HepG2 (cell line): ENCODE data around the gene CFAP70. TPM values are rescaled to one million over a fixed set of nuclear protein-coding genes. Genes with fewer than 3 reads are reported as not detected.

ENCODE experiments used
- HNRNPUL1 ChIP-seq: fragments of 200-400 bp; formaldehyde crosslinking; IDR thresholded peaks from 2 replicates; pipeline ENCODE4 v1.6.1; 2017; ENCODE audit warnings: low read depth, mild to moderate bottlenecking, low read length, moderate library complexity
- IKZF4 ChIP-seq: sonication (generic); formaldehyde crosslinking; IDR thresholded peaks from 2 replicates; pipeline ENCODE4 v1.5.1; 2020; ENCODE audit warnings: borderline replicate concordance, mild to moderate bottlenecking, low read depth, missing genetic modification reagents; ENCODE audit errors: not compliant biosample characterization
- KLF16 ChIP-seq, 2 experiments: sonication (generic) in 1 of 2; formaldehyde crosslinking in 1 of 2; IDR thresholded peaks; 2 replicates each; pipeline versions ENCODE4 v1.6.1 to v1.8.0; 2016 to 2023; ENCODE audit warnings: missing genetic modification reagents in 2 of 2, missing compliant biosample characterization in 1 of 2
- MBNL3 ChIP-seq: fragments of 250-450 bp; sonication (Bioruptor Pico); conservative IDR thresholded peaks from 2 replicates; pipeline ENCODE4 v1.8.0; 2022; ENCODE audit warnings: mild to moderate bottlenecking, inconsistent platforms
- MTF2 ChIP-seq: sonication (generic); formaldehyde crosslinking; IDR thresholded peaks from 2 replicates; pipeline ENCODE4 v1.5.0; 2020; ENCODE audit warnings: missing genetic modification reagents, borderline replicate concordance
- NCOR1 ChIP-seq: fragments of 200-600 bp; sonication (generic); IDR thresholded peaks from 2 replicates; pipeline ENCODE4 v1.7.0; 2017; ENCODE audit warnings: antibody characterized with exemption, low read length, borderline replicate concordance
- NFE2L2 ChIP-seq: fragments of 150-350 bp; IDR thresholded peaks from 2 replicates; pipeline ENCODE4 v1.6.1; 2014; ENCODE audit warnings: low read length
- RFX3 ChIP-seq: IDR thresholded peaks from 2 replicates; pipeline ENCODE4 v1.6.1; 2016; ENCODE audit warnings: missing biosample characterization, missing genetic modification reagents
- RFX5 ChIP-seq: IDR thresholded peaks from 2 replicates; pipeline ENCODE4 v1.6.1; 2011; ENCODE audit warnings: low read depth, low read length, improper control_type of control experiment
- SOX5 ChIP-seq: IDR thresholded peaks from 2 replicates; pipeline ENCODE4 v1.6.1; 2016; ENCODE audit warnings: borderline replicate concordance
- ZBTB44 ChIP-seq: sonication (generic); formaldehyde crosslinking; IDR thresholded peaks from 2 replicates; pipeline ENCODE4 v1.4.0; 2020; ENCODE audit warnings: missing genetic modification reagents
- ZNF264 ChIP-seq: sonication (generic); formaldehyde crosslinking; IDR thresholded peaks from 2 replicates; pipeline ENCODE4 v1.4.0; 2020; ENCODE audit warnings: missing genetic modification reagents
- ZNF333 ChIP-seq: sonication (generic); formaldehyde crosslinking; IDR thresholded peaks from 2 replicates; pipeline ENCODE4 v1.4.0; 2020; ENCODE audit warnings: mild to moderate bottlenecking, missing genetic modification reagents, borderline replicate concordance
- ZNF33A ChIP-seq: sonication (generic); formaldehyde crosslinking; IDR thresholded peaks from 2 replicates; pipeline ENCODE4 v1.5.1; 2020; ENCODE audit warnings: missing genetic modification reagents, mild to moderate bottlenecking, moderate library complexity, borderline replicate concordance
- ZNF510 ChIP-seq: sonication (generic); formaldehyde crosslinking; IDR thresholded peaks from 2 replicates; pipeline ENCODE4 v1.4.0; 2020; ENCODE audit warnings: low read depth, mild to moderate bottlenecking, missing genetic modification reagents
- ZNF557 ChIP-seq: sonication (generic); formaldehyde crosslinking; IDR thresholded peaks from 2 replicates; pipeline ENCODE4 v1.4.0; 2020; ENCODE audit warnings: missing genetic modification reagents
- ZNF570 ChIP-seq: sonication (generic); formaldehyde crosslinking; IDR thresholded peaks from 2 replicates; pipeline ENCODE4 v1.4.0; 2020; ENCODE audit warnings: mild to moderate bottlenecking, missing genetic modification reagents, borderline replicate concordance
- ZNF572 ChIP-seq: sonication (generic); formaldehyde crosslinking; IDR thresholded peaks from 2 replicates; pipeline ENCODE4 v1.5.1; 2020; ENCODE audit warnings: mild to moderate bottlenecking, missing genetic modification reagents
- ZNF691 ChIP-seq: sonication (generic); formaldehyde crosslinking; IDR thresholded peaks from 2 replicates; pipeline ENCODE4 v1.4.0; 2020; ENCODE audit warnings: missing genetic modification reagents, low read depth, mild to moderate bottlenecking, borderline replicate concordance
- ZNF816 ChIP-seq: sonication (generic); formaldehyde crosslinking; IDR thresholded peaks from 2 replicates; pipeline ENCODE4 v1.8.0; 2022; ENCODE audit warnings: missing genetic modification reagents, mild to moderate bottlenecking, borderline replicate concordance
- polyA plus RNA-seq, 8 experiments: library from polyadenylated mRNA; depleted of rRNA in 3 of 8; stranded (reverse) in 7 of 8; unstranded in 1 of 8; fragments of >200 nt; fragmentation: Illumina TruSeq in 4 of 8; extraction: Trizol in 4 of 8; gene quantifications; 2 replicates each; pipeline versions ENCODE4 v1.2.1 to v1.2.3, GENCODE V29; 2011 to 2016; ENCODE audit warnings: low read depth in 4 of 8, missing spikeins in 1 of 8, mixed read lengths in 1 of 8; ENCODE audit not compliant: insufficient read depth in 1 of 8
- total RNA-seq, 5 experiments: library from RNA; depleted of rRNA; stranded (reverse); fragments of >200 nt; fragmentation: Illumina TruSeq; extraction: Trizol; gene quantifications; 2 replicates each; pipeline ENCODE4 v1.2.3, GENCODE V29; 2016; ENCODE audit warnings: low read depth in 1 of 5
- TF ChIP-seq, protein P1 (sequence below): sonication (generic); formaldehyde crosslinking; IDR thresholded peaks from 2 replicates; pipeline ENCODE4 v1.5.1; 2020; ENCODE audit warnings: missing genetic modification reagents, mild to moderate bottlenecking, borderline replicate concordance
- TF ChIP-seq, protein P2 (sequence below): sonication (generic); formaldehyde crosslinking; IDR thresholded peaks from 2 replicates; pipeline ENCODE4 v1.4.0; 2020; ENCODE audit warnings: missing genetic modification reagents

Gene CFAP70
- total and polyA plus RNA-seq, 2 of the 13 experiments (the other 11 are each of a cell fraction or from before 2014, with no cell fraction given): 0.27 to 0.38 TPM

GRCh38 chr10:73246646-73247508 is 111.8 kb downstream of the CFAP70 start, which contains the start of gene DNAJC9 (continued):
- TF ChIP-seq, protein P1, sequence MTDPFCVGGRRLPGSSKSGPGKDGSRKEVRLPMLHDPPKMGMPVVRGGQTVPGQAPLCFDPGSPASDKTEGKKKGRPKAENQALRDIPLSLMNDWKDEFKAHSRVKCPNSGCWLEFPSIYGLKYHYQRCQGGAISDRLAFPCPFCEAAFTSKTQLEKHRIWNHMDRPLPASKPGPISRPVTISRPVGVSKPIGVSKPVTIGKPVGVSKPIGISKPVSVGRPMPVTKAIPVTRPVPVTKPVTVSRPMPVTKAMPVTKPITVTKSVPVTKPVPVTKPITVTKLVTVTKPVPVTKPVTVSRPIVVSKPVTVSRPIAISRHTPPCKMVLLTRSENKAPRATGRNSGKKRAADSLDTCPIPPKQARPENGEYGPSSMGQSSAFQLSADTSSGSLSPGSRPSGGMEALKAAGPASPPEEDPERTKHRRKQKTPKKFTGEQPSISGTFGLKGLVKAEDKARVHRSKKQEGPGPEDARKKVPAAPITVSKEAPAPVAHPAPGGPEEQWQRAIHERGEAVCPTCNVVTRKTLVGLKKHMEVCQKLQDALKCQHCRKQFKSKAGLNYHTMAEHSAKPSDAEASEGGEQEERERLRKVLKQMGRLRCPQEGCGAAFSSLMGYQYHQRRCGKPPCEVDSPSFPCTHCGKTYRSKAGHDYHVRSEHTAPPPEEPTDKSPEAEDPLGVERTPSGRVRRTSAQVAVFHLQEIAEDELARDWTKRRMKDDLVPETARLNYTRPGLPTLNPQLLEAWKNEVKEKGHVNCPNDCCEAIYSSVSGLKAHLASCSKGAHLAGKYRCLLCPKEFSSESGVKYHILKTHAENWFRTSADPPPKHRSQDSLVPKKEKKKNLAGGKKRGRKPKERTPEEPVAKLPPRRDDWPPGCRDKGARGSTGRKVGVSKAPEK (CRISPR knock-in tag): no peak
- TF ChIP-seq ZNF572: 0 out of 2 replicates have a peak, but pooled peaks have one; percentile 26
- peak; percentile 66; the same call in 1 of the 2 replicates for TF ChIP-seq ZNF557 (CRISPR knock-in tag)
- TF ChIP-seq IKZF4 (CRISPR knock-in tag): peak; percentile 82
- no peak; the same call in 1 of the 2 replicates for TF ChIP-seq MTF2 (CRISPR knock-in tag)
- no peak for TF ChIP-seq RFX3 (CRISPR knock-in tag)
- TF ChIP-seq MBNL3: no peak
- TF ChIP-seq NCOR1: no peak; the same call in 1 of the 2 replicates
- TF ChIP-seq RFX5: no peak
- TF ChIP-seq, protein P2, sequence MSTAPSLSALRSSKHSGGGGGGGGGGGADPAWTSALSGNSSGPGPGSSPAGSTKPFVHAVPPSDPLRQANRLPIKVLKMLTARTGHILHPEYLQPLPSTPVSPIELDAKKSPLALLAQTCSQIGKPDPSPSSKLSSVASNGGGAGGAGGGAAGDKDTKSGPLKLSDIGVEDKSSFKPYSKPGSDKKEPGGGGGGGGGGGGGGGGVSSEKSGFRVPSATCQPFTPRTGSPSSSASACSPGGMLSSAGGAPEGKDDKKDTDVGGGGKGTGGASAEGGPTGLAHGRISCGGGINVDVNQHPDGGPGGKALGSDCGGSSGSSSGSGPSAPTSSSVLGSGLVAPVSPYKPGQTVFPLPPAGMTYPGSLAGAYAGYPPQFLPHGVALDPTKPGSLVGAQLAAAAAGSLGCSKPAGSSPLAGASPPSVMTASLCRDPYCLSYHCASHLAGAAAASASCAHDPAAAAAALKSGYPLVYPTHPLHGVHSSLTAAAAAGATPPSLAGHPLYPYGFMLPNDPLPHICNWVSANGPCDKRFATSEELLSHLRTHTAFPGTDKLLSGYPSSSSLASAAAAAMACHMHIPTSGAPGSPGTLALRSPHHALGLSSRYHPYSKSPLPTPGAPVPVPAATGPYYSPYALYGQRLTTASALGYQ: no peak
- TF ChIP-seq ZNF691 (CRISPR knock-in tag): peak; percentile 58
- TF ChIP-seq ZNF264: peak; percentile 73
- TF ChIP-seq NFE2L2: no peak
- TF ChIP-seq ZNF570: no peak
- TF ChIP-seq SOX5: no peak; the same call in 1 of the 2 replicates
- peak; percentile 89; the same call in 1 of the 2 replicates for TF ChIP-seq ZNF333 (CRISPR knock-in tag)
- peak; percentile 97; the same call in 1 of the 2 replicates for TF ChIP-seq ZNF510 (CRISPR knock-in tag)
- TF ChIP-seq ZBTB44 (CRISPR knock-in tag): no peak
- peak; percentile 84 for TF ChIP-seq HNRNPUL1
- TF ChIP-seq ZNF816 (CRISPR knock-in tag): no peak; the same call in 1 of the 2 replicates
- TF ChIP-seq KLF16 (CRISPR knock-in tag; IDR thresholded peaks at IDR 0.05): peak; percentile 78 to 96; a peak in 3 of 4 replicates
- no peak for TF ChIP-seq ZNF33A (CRISPR knock-in tag)
